HEK293 (cell line): ENCODE data around the gene TPM1.

Source experiments
- CTCF ChIA-PET: fragments of 350-600 bp; formaldehyde crosslinking; extraction: SDS; loops from one replicate; lab custom pipeline; 2021; ENCODE audit warnings: antibody characterized with exemption; lab: Yijun Ruan, JAX
- POLR2A ChIA-PET: fragments of 300-600 bp; formaldehyde crosslinking; extraction: SDS; loops from one replicate; lab custom pipeline; 2020; ENCODE audit warnings: antibody characterized with exemption, inconsistent platforms; lab: Yijun Ruan, JAX
- H3K27ac ChIP-seq: fragments of 200-500 bp; sonication (Bioruptor generic); 2 replicates; pipeline ENCODE4 v1.5.1; 2014; ENCODE audit warnings: low read depth, low read length, control low read depth, inconsistent platforms; ENCODE audit errors: extremely low read depth
- H3K36me3 ChIP-seq, 2 experiments: fragments of 200-500 bp in 1 of 2; sonication (Bioruptor generic) in 1 of 2; 1 replicate in 1 of 2; 2 replicates in 1 of 2; pipeline ENCODE4 v1.5.1; 2014 to 2017; ENCODE audit warnings: inconsistent platforms in 2 of 2, low read length in 2 of 2; ENCODE audit not compliant: control insufficient read depth in 2 of 2, insufficient read depth in 1 of 2
- H3K4me1 ChIP-seq: fragments of 200-500 bp; sonication (Bioruptor generic); 2 replicates; pipeline ENCODE4 v1.5.1; 2014; ENCODE audit warnings: mild to moderate bottlenecking, low read length, inconsistent platforms; ENCODE audit not compliant: control insufficient read depth, insufficient read depth
- H3K4me3 ChIP-seq: 2 replicates; pipeline ENCODE4 v1.5.1; 2011; ENCODE audit warnings: low read depth, mild to moderate bottlenecking, control low read depth, low read length, moderate library complexity
- H3K9me3 ChIP-seq: fragments of 200-500 bp; sonication (Bioruptor generic); 2 replicates; pipeline ENCODE4 v1.5.1; 2014; ENCODE audit warnings: low read depth, low read length, inconsistent platforms; ENCODE audit not compliant: control insufficient read depth, insufficient read depth
- ELK4 ChIP-seq: IDR thresholded peaks from 2 replicates; pipeline ENCODE4 v1.6.1; 2011; ENCODE audit warnings: mild to moderate bottlenecking, low read depth, low read length, borderline replicate concordance
- HIC1 ChIP-seq: fragments of 450-650 bp; formaldehyde crosslinking; IDR thresholded peaks from 2 replicates; pipeline ENCODE4 v1.5.1; 2016; ENCODE audit warnings: missing biosample characterization, missing genetic modification characterization
- HOXC10 ChIP-seq: sonication (generic); formaldehyde crosslinking; IDR thresholded peaks from 2 replicates; pipeline ENCODE4 v1.8.1; 2023; ENCODE audit warnings: mild to moderate bottlenecking, missing genetic modification reagents
- INSM2 ChIP-seq: fragments of 450-650 bp; formaldehyde crosslinking; IDR thresholded peaks from 2 replicates; pipeline ENCODE4 v1.5.1; 2016; ENCODE audit warnings: missing biosample characterization, missing genetic modification characterization
- OSR2 ChIP-seq: fragments of 450-650 bp; formaldehyde crosslinking; IDR thresholded peaks from 2 replicates; pipeline ENCODE4 v1.5.1; 2016; ENCODE audit warnings: missing biosample characterization, missing genetic modification characterization
- TCF7L2 ChIP-seq: IDR thresholded peaks from 2 replicates; pipeline ENCODE4 v1.6.1; 2011; ENCODE audit warnings: low read depth, mild to moderate bottlenecking, inconsistent platforms, low read length, moderate library complexity, borderline replicate concordance
- ZBTB21 ChIP-seq: fragments of 450-650 bp; formaldehyde crosslinking; IDR thresholded peaks from 2 replicates; pipeline ENCODE4 v1.5.1; 2017; ENCODE audit warnings: missing biosample characterization, missing genetic modification characterization
- ZBTB44 ChIP-seq: fragments of 450-650 bp; IDR thresholded peaks from 2 replicates; pipeline ENCODE4 v1.5.1; 2018; ENCODE audit warnings: missing biosample characterization, mild to moderate bottlenecking, missing genetic modification characterization
- ZBTB49 ChIP-seq: fragments of 450-650 bp; formaldehyde crosslinking; IDR thresholded peaks from 2 replicates; pipeline ENCODE4 v1.5.1; 2016; ENCODE audit warnings: missing biosample characterization, missing genetic modification characterization, low read depth
- ZFHX2 ChIP-seq: fragments of 450-650 bp; formaldehyde crosslinking; conservative IDR thresholded peaks from 2 replicates; pipeline ENCODE4 v1.5.1; 2016; ENCODE audit warnings: missing biosample characterization, missing genetic modification characterization
- ZNF23 ChIP-seq: fragments of 450-650 bp; formaldehyde crosslinking; IDR thresholded peaks from 2 replicates; pipeline ENCODE4 v1.5.1; 2016; ENCODE audit warnings: missing biosample characterization, missing genetic modification characterization, borderline replicate concordance
- ZNF24 ChIP-seq: fragments of 450-650 bp; formaldehyde crosslinking; IDR thresholded peaks from 2 replicates; pipeline ENCODE4 v1.5.1; 2016; ENCODE audit warnings: missing biosample characterization, missing genetic modification characterization
- ZNF26 ChIP-seq: fragments of 450-650 bp; formaldehyde crosslinking; IDR thresholded peaks from 2 replicates; pipeline ENCODE4 v1.5.1; 2016; ENCODE audit warnings: missing biosample characterization, missing genetic modification characterization
- ZNF280D ChIP-seq: fragments of 450-650 bp; formaldehyde crosslinking; IDR thresholded peaks from 2 replicates; pipeline ENCODE4 v1.5.1; 2016; ENCODE audit warnings: missing biosample characterization, missing genetic modification characterization
- ZNF335 ChIP-seq: fragments of 450-650 bp; formaldehyde crosslinking; conservative IDR thresholded peaks from 2 replicates; pipeline ENCODE4 v1.5.1; 2016; ENCODE audit warnings: missing biosample characterization, missing genetic modification characterization
- ZNF404 ChIP-seq: fragments of 450-650 bp; formaldehyde crosslinking; IDR thresholded peaks from 2 replicates; pipeline ENCODE4 v1.5.1; 2017; ENCODE audit warnings: missing biosample characterization, missing genetic modification characterization
- ZNF555 ChIP-seq: fragments of 450-650 bp; formaldehyde crosslinking; conservative IDR thresholded peaks from 2 replicates; pipeline ENCODE4 v1.5.1; 2017; ENCODE audit warnings: missing biosample characterization, mild to moderate bottlenecking, missing genetic modification characterization, inconsistent platforms
- ZNF664 ChIP-seq: fragments of 450-650 bp; formaldehyde crosslinking; IDR thresholded peaks from 2 replicates; pipeline ENCODE4 v1.5.1; 2016; ENCODE audit warnings: missing biosample characterization, missing genetic modification characterization

Gene TPM1

GRCh38 chr15:63061975-63062374, 19.4 kb downstream of the TPM1 start (continued):
- TF ChIP-seq ZNF280D (tag by site-specific recombination) (no peak), ZNF404 (tag by site-specific recombination) (no peak)

- Histone ChIP-seq H3K36me3 (peaks cover 13 to 85% of the 10 kb centered on the region in 2 experiments), H3K9me3 (no peaks in the 10 kb centered on the region), H3K27ac (no peak overlapping the region), H3K4me1 (no peaks in the 10 kb centered on the region), H3K4me3 (no peak overlapping the region)
- TF ChIP-seq ZNF664 (tag by site-specific recombination) (no peak), ZNF555 (tag by site-specific recombination) (no peak), ZNF26 (tag by site-specific recombination) (no peak), ZFHX2 (no peak), ZNF24 (tag by site-specific recombination) (no peak), INSM2 (tag by site-specific recombination) (no peak), ZNF23 (tag by site-specific recombination) (no peak), TCF7L2 (no peak), HOXC10 (no peak), ELK4 (no peak), ZNF335 (tag by site-specific recombination) (no peak), OSR2 (no peak), ZBTB21 (tag by site-specific recombination) (no peak), ZBTB44 (tag by site-specific recombination) (no peak), HIC1 (tag by site-specific recombination) (no peak), ZBTB49 (tag by site-specific recombination) (no peak)
- CTCF ChIA-PET, result interaction anchor here (0.6 to 1.6 kb wide), 3 partner anchors 16 to 168 kb away, joined by 4 to 8 read pairs (median 7); no protein-coding TSS in a partner anchor
- POLR2A ChIA-PET, result no interaction called here
Observed at GRCh38 chr15:63063164-63063756, 20.7 kb downstream of the TPM1 start.
